ENCODE data around the gene COL8A2.
A peak's percentile ranks its signal among the peaks of the same experiment; 100 is the strongest.

COL8A2 gene

DNA sequence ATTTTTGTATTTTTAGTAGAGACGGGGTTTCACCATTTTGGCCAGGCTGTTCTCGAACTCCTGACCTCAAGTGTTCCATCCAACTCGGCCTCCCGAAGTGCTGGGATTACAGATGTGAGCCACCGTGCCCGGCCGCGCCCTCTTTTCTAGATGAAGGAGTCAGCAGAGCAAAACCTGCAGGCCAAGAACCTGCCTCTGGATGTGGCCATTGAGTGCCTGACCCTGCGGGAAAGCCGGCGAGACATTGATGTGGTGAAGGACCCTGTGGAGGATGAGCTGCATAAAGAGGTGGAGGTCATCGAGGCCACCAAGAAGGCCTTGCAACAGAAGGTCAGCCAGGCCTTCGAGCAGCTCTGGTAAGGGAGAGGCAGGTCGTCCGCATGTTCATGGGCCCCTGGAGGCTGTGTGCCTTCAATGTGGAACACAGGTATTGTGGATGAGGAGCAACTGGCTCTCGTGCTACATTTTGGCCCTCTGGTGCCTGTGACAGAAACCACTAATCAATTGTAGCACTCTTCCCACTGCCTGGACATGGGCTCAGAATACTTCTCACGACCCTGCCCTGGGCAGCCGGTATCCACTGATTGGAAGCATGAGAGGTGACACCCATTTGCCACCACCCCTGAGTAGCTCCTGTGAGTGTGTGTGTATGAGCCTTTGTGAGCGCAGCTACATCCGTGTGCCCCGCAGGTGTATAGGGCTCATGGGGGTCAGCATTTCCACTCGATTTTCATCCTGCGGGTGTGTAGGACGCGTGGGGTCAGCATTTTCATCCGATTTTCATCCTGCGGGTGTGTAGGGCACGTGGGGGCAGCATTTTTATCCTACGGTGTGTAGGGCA lies 39.1 kb downstream of the COL8A2 start:
- H3K4me3 ChIP-seq (ENCODE audit: low read depth, low read length), result no peak overlapping the region
- TF ChIP-seq, protein P1, sequence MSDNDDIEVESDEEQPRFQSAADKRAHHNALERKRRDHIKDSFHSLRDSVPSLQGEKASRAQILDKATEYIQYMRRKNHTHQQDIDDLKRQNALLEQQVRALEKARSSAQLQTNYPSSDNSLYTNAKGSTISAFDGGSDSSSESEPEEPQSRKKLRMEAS (IDR thresholded peaks at IDR 0.05; ENCODE audit: low read depth, low read length), result no peak
- TF ChIP-seq, protein P2, sequence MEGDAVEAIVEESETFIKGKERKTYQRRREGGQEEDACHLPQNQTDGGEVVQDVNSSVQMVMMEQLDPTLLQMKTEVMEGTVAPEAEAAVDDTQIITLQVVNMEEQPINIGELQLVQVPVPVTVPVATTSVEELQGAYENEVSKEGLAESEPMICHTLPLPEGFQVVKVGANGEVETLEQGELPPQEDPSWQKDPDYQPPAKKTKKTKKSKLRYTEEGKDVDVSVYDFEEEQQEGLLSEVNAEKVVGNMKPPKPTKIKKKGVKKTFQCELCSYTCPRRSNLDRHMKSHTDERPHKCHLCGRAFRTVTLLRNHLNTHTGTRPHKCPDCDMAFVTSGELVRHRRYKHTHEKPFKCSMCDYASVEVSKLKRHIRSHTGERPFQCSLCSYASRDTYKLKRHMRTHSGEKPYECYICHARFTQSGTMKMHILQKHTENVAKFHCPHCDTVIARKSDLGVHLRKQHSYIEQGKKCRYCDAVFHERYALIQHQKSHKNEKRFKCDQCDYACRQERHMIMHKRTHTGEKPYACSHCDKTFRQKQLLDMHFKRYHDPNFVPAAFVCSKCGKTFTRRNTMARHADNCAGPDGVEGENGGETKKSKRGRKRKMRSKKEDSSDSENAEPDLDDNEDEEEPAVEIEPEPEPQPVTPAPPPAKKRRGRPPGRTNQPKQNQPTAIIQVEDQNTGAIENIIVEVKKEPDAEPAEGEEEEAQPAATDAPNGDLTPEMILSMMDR (IDR thresholded peaks at IDR 0.05; ENCODE audit: low read depth, low read length), result no peak
- TF ChIP-seq POLR2A (IDR thresholded peaks at IDR 0.05; ENCODE audit: extremely low read depth, insufficient read length), result no peak
- TF ChIP-seq MYC (IDR thresholded peaks at IDR 0.05; ENCODE audit: low read depth, low read length), result no peak
- DNase-seq (ENCODE audit: low read depth), result no peak

DNA sequence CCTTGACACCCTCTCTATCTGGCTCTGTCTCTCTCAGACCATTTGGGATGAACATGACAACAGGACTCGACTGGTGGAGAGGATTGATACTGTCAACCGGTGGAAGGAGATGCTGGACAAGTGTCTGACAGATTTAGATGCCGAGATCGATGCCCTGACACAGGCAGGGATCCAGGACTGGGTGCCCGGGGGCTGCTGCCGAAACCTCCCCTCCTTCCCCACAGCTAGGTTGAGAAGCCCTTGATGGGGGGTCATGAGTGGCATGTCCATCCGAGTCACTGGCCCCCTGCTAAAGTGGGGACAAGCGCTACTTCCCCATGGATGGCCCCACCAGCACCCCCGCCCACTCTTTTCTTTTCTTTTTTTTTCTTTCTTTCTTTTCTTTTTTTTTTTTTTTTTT lies 39.9 kb downstream of the COL8A2 start:
- H3K4me3 ChIP-seq (ENCODE audit: low read depth, low read length), result no peak overlapping the region
- no peak for DNase-seq (ENCODE audit: low read depth)
- TF ChIP-seq POLR2A (IDR thresholded peaks at IDR 0.05; ENCODE audit: extremely low read depth, insufficient read length) (no peak), MYC (IDR thresholded peaks at IDR 0.05; ENCODE audit: low read depth, low read length) (no peak)
- TF ChIP-seq, protein P1 (IDR thresholded peaks at IDR 0.05; ENCODE audit: low read depth, low read length), result no peak
- TF ChIP-seq, protein P2 (IDR thresholded peaks at IDR 0.05; ENCODE audit: low read depth, low read length), result no peak

DNA sequence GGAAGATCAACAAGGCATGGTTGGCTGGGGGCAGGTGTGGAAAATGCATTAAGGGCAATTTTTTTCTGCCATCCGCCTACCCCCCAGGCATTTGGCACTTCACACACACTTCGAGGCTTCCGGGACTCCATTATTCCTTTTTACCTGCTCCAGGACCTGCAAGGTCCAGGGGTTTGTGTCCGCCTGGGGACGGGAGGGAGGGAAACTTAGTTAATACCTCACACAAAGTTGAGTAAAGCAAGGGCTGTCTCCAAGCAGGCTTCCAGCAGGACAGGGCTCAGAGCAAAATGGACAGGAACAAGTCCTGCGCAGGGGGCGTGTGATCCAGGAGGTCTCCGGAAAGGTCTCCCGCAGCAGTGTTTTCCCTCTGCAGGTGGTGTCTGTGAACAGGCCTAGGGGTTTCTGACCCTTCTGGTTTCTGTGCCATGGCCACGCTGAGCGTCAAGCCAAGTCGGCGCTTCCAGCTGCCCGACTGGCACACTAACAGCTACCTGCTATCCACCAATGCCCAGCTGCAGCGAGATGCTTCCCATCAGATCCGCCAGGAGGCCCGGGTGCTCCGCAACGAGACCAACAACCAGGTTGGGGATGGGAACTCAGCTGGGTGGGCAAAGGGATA lies 40.4 kb downstream of the COL8A2 start:
- DNase-seq (ENCODE audit: low read depth), result no peak
- no peak overlapping the region for H3K4me3 ChIP-seq (ENCODE audit: low read depth, low read length)
- TF ChIP-seq POLR2A (IDR thresholded peaks at IDR 0.05; ENCODE audit: extremely low read depth, insufficient read length), result no peak
- TF ChIP-seq, protein P2 (IDR thresholded peaks at IDR 0.05; ENCODE audit: low read depth, low read length), result no peak

DNA sequence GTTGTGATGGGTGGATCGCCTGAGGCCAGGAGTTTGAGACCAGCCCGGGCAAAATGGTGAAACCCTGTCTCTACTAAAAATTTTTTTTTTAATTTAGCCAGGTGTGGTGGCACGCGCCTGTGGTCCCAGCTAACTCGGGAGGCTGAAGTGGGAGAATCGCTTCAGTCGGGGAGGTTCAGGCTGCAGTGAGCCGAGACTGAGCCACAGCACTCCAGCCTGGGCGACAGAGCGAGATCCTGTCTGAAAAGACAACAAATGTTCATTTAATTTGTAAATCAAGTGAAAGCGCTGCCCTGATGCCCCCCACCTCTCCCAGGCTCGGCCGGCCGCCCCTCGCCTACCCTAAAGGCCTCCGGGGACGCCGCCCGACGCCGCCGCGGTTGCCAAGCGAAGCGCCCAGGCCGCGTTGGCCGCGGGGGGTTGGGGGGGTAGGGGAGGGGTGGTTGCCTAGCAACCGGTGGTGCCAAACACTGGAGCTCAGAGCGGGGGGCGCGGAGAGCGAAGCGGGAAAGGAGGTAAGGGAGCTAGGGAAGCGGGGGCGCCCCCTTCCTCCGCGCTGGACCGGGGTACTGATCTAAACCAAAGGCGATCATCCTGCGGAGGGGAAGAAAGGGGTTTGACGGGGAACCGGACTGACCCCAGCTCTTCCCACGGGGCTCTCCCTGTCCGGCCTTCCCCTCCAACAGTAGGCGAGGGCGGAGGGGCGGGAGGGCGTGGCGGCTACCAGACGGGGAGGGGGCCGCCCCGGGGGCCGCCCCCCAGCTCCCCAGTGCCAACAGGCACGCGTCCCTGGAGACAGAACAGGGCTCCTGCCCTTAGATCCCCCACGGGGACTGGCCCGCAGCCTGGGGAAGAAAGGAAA lies 41.2 kb downstream of the COL8A2 start, which contains the start of gene TEKT2:
TSS of gene TEKT2 (plus strand) at position 460 of the 862 bp plus-strand sequence. CDS start 828 bp downstream, outside the sequence.
- DNase-seq (ENCODE audit: low read depth), result peak; percentile 44
- no peak for TF ChIP-seq POLR2A (IDR thresholded peaks at IDR 0.05; ENCODE audit: extremely low read depth, insufficient read length)
- TF ChIP-seq, protein P1 (IDR thresholded peaks at IDR 0.05; ENCODE audit: low read depth, low read length), result no peak
- TF ChIP-seq, protein P2 (IDR thresholded peaks at IDR 0.05; ENCODE audit: low read depth, low read length), result no peak
- H3K4me3 ChIP-seq (ENCODE audit: low read depth, low read length), result no peak within 1 kb of the TSS

DNA sequence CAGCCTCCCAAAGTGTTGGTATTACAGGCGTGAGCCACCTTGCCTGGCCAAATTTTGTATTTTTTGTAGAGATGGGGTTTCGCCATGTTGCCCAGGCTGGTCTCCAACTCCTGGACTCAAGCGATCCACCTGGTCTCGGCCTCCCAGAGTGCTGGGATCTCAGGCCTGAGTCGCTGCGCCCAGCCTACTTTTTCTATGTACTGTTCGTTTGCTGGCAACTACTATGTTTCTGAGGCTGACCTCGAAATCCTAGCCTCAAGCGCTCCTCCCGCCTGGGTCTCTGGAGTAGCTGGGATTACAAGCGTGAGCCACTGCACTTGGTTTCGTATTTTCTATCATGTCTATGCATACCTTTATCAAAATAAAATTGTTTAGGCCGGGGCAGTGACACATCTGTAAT lies 41.8 kb downstream of the COL8A2 start:
- TF ChIP-seq, protein P2 (IDR thresholded peaks at IDR 0.05; ENCODE audit: low read depth, low read length), result no peak
- TF ChIP-seq MYC (IDR thresholded peaks at IDR 0.05; ENCODE audit: low read depth, low read length), result no peak
- TF ChIP-seq POLR2A (IDR thresholded peaks at IDR 0.05; ENCODE audit: extremely low read depth, insufficient read length), result no peak
- TF ChIP-seq, protein P1 (IDR thresholded peaks at IDR 0.05; ENCODE audit: low read depth, low read length), result no peak
- DNase-seq (ENCODE audit: low read depth), result no peak
- no peak overlapping the region for H3K4me3 ChIP-seq (ENCODE audit: low read depth, low read length)
